HG03342 (cell line): Measurements from ENCODE around the gene GGACT.

Experiments used
- ATAC-seq: cut with Tn5 transposase; IDR thresholded peaks from one replicate; pipeline ENCODE4 v1.9.1; 2021; ENCODE audit warnings: mild to moderate bottlenecking, moderate library complexity; ENCODE audit not compliant: unreplicated experiment

Gene GGACT

DNA sequence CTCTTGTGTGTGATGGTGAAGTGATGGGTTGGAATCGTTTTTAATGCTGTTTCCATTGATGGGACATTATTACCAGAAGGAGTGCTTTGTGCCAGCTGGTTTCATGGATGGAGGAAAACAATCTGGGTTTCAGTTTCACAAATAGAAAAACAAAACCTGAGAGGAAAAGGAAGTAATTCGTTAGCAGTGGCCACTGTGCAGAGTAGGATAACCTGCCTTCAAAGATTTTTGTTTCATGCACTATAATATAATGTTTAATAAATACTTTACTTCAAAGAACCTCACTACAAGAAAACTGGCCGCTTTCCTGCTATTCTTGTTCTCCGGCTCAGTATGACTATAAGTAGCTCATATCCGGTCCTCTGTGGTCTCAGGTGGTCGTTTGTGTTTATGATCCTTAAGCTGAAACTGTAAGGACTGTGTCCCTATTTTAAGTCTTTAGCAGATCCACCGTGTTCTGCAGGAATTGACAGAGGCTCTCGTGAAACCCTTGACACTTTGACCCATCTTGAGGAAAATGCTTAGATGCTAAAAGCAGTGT lies 104.7 kb downstream of the GGACT start:
- ATAC-seq: no peak

DNA sequence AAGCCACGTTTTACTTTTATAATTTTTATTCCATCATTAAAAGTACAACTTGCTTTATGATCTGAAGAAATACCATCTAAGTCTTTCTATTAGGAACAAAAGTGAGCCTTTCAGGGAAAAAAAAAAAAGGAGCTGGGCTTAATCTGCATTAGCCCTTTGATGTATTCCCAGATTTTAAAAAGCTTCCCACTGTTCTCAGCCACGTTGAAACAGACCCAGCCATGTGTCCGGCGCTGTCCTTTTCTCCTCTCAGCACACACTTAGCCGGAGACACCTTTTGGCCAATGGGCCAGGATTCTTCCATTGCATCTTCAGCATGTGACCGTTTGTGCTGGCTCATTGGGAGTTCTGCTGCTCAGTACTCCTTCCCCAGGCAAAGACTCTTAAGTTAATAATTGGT lies 105.5 kb downstream of the GGACT start:
- ATAC-seq: no peak

DNA sequence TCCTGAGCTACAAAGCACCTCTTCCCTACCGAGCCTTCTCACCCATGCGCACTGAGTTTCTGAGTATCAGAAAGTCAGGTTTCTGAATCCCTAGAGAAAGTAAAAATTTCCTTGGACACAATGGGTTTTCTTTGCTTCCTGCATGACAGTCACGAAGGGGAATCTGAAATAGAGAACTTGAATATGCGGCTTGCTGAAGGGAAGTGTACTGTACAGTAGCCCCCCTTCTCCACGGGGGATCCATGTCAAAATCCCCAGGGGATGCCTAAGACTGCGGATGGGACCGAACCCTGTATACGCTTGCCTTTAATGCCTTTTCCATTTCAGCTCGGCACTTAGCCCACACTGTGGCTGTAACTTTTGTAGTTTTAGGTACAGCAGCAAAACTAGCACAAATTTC lies 107.9 kb downstream of the GGACT start:
- no peak for ATAC-seq
